Nucleus accumbens (tissue), 56 donors: Measurements from ENCODE around the gene C22orf15.

Experiments
- DNase-seq, 56 donors: peaks; one replicate each; lab custom pipeline; 2025; lab: John Stamatoyannopoulos, UW

The C22orf15 gene

GRCh38 chr22:23750367-23750713, 12.4 kb upstream of the C22orf15 start:
- DNase-seq, result no peak

GRCh38 chr22:23750714-23751440, 11.9 kb upstream of the C22orf15 start, which contains the start of gene ZNF70:
ZNF70 (minus strand) TSS chr22:23751112; CDS start chr22:23745140, 5,972 bp downstream.
- DNase-seq, result peak in 52 of 56 donors; percentile 15 to 86 (median 60)

GRCh38 chr22:23751441-23751996, 11.3 kb upstream of the C22orf15 start:
- peak in 2 of 56 donors; percentile 50 to 62 for DNase-seq

GRCh38 chr22:23752090-23752691, 10.6 kb upstream of the C22orf15 start:
- DNase-seq, result no peak

- DNase-seq, result no peak
Measured at GRCh38 chr22:23752750-23753149, 10.0 kb upstream of the C22orf15 start.

- no peak for DNase-seq
Measured at GRCh38 chr22:23753385-23753784, 9.4 kb upstream of the C22orf15 start.

GRCh38 chr22:23754220-23754919, 8.4 kb upstream of the C22orf15 start, which contains the start of gene VPREB3:
VPREB3 (minus strand) TSS chr22:23754425; CDS start chr22:23754363, 62 bp downstream.
- no peak for DNase-seq

- DNase-seq, result peak in 2 of 56 donors; percentile 11 to 17
Measured at GRCh38 chr22:23754980-23755636, 7.7 kb upstream of the C22orf15 start.

- DNase-seq, result no peak
Measured at GRCh38 chr22:23755711-23756110, 7.1 kb upstream of the C22orf15 start.

- no peak for DNase-seq
Measured at GRCh38 chr22:23756891-23757290, 5.9 kb upstream of the C22orf15 start.

GRCh38 chr22:23759566-23759965, 3.2 kb upstream of the C22orf15 start:
- no peak for DNase-seq

- no peak for DNase-seq
Measured at GRCh38 chr22:23760056-23760455, 2.7 kb upstream of the C22orf15 start.

GRCh38 chr22:23763579-23763945, 772 bp downstream of the C22orf15 start:
- peak in 2 of 56 donors; percentile 12 to 38 for DNase-seq

GRCh38 chr22:23763954-23764353, 1.2 kb downstream of the C22orf15 start:
- no peak for DNase-seq

- DNase-seq, result no peak
Measured at GRCh38 chr22:23764899-23765881, 2.4 kb downstream of the C22orf15 start.

GRCh38 chr22:23767303-23767672, 4.5 kb downstream of the C22orf15 start:
- peak in 2 of 56 donors; percentile 40 to 77 for DNase-seq

- peak; percentile 36 to 91 (median 79) for DNase-seq
Measured at GRCh38 chr22:23767673-23768548, 5.1 kb downstream of the C22orf15 start, which contains the start of gene CHCHD10. CHCHD10 (minus strand) TSS chr22:23767972; CDS start chr22:23767874, 98 bp downstream.

- DNase-seq, result no peak
Measured at GRCh38 chr22:23769321-23769965, 6.7 kb downstream of the C22orf15 start.
